OCI-LY1 (cell line): ENCODE results near the gene E4F1.
A peak's percentile ranks its signal among the peaks of the same experiment; 100 is the strongest.
"Not testable (repeated sequence)": the region's sequence is repeated elsewhere in the genome, so short reads cannot be mapped to it uniquely, and the experiment has no call there.

Experiments
- H2AFZ ChIP-seq: fragments of 200-600 bp; sonication (generic), shearing (Covaris generic); 2 replicates; pipeline ENCODE4 v1.6.0; 2014; ENCODE audit warnings: antibody characterized with exemption, mild to moderate bottlenecking, low read length
- H3F3A ChIP-seq: fragments of 200-600 bp; sonication (generic), shearing (Covaris generic); 2 replicates; pipeline ENCODE4 v1.6.0; 2014; ENCODE audit warnings: mild to moderate bottlenecking, antibody characterized with exemption, low read length, moderate library complexity; ENCODE audit not compliant: insufficient read depth
- H3K27ac ChIP-seq: fragments of 200-600 bp; sonication (generic); 2 replicates; pipeline ENCODE4 v1.5.1; 2014; ENCODE audit warnings: low read length, mixed run types, mild to moderate bottlenecking, low read depth; ENCODE audit not compliant: poor library complexity, severe bottlenecking
- H3K27me3 ChIP-seq: fragments of 200-600 bp; sonication (generic); 2 replicates; pipeline ENCODE4 v1.6.0; 2014; ENCODE audit warnings: antibody characterized with exemption, mild to moderate bottlenecking, low read length, moderate library complexity; ENCODE audit not compliant: insufficient read depth
- H3K36me3 ChIP-seq: fragments of 200-600 bp; sonication (generic); 2 replicates; pipeline ENCODE4 v1.6.1; 2014; ENCODE audit warnings: mild to moderate bottlenecking, antibody characterized with exemption, low read length, moderate library complexity, mixed read lengths; ENCODE audit not compliant: insufficient read depth
- H3K4me1 ChIP-seq: fragments of 200-600 bp; sonication (generic); 2 replicates; pipeline ENCODE4 v1.5.1; 2014; ENCODE audit warnings: mild to moderate bottlenecking, low read length, moderate library complexity; ENCODE audit not compliant: insufficient read depth, severe bottlenecking
- H3K4me2 ChIP-seq: fragments of 200-600 bp; sonication (generic), shearing (Covaris generic); 2 replicates; pipeline ENCODE4 v1.6.1; 2014; ENCODE audit warnings: low read length
- H3K4me3 ChIP-seq: fragments of 200-600 bp; sonication (generic); 2 replicates; pipeline ENCODE4 v1.5.1; 2014; ENCODE audit warnings: low read length, low read depth, mild to moderate bottlenecking, mixed read lengths; ENCODE audit not compliant: poor library complexity, severe bottlenecking
- H3K79me2 ChIP-seq: fragments of 200-600 bp; shearing (Covaris generic); 2 replicates; pipeline ENCODE4 v1.6.1; 2016; ENCODE audit warnings: mixed run types, low read length, mixed read lengths; ENCODE audit not compliant: insufficient read depth
- H3K9ac ChIP-seq: fragments of 200-600 bp; sonication (generic), shearing (Covaris generic); 2 replicates; pipeline ENCODE4 v1.6.1; 2014; ENCODE audit warnings: mild to moderate bottlenecking, low read length, mixed read lengths
- H3K9me2 ChIP-seq: fragments of 200-600 bp; sonication (generic), shearing (Covaris generic); 2 replicates; pipeline ENCODE4 v1.6.1; 2014; ENCODE audit warnings: low read depth, mild to moderate bottlenecking, low read length, mixed read lengths
- H3K9me3 ChIP-seq: fragments of 200-600 bp; shearing (Covaris generic); 2 replicates; pipeline ENCODE4 v1.6.1; 2014; ENCODE audit warnings: low read length, mixed read lengths
- H4K20me1 ChIP-seq: fragments of 200-600 bp; sonication (generic), shearing (Covaris generic); 2 replicates; pipeline ENCODE4 v1.6.0; 2016; ENCODE audit warnings: mild to moderate bottlenecking, low read length; ENCODE audit not compliant: insufficient read depth
- CTCF ChIP-seq: fragments of 200-600 bp; sonication (generic), shearing (Covaris generic); IDR thresholded peaks from 2 replicates; pipeline ENCODE4 v1.5.1; 2017; ENCODE audit warnings: mild to moderate bottlenecking, antibody characterized with exemption, low read length, moderate library complexity, mixed read lengths
- EZH2 ChIP-seq: fragments of 200-600 bp; sonication (generic), shearing (Covaris generic); IDR thresholded peaks from 2 replicates; pipeline ENCODE4 v1.8.0; 2017; ENCODE audit warnings: borderline replicate concordance, mixed run types, mild to moderate bottlenecking, antibody characterized with exemption, low read length, moderate library complexity, mixed read lengths

Gene E4F1

GRCh38 chr16:2238838-2239675 lies 15.7 kb downstream of the E4F1 start:
- Histone ChIP-seq H3K4me3 (no peak overlapping the region), H3K27ac (no peak overlapping the region), H3K27me3 (no peaks in the 10 kb centered on the region), H3K9me3 (no peaks in the 10 kb centered on the region), H3K79me2 (no peaks in the 10 kb centered on the region), H3K4me2 (no peak overlapping the region), H3F3A (0 out of 2 replicates have a peak, but pooled peaks cover 3% of the 10 kb centered on the region), H3K36me3 (peaks cover 71% of the 10 kb centered on the region), H4K20me1 (no peaks in the 10 kb centered on the region), H3K9me2 (no peaks in the 10 kb centered on the region), H3K9ac (no peak overlapping the region), H2AFZ (no peak overlapping the region), H3K4me1 (no peaks in the 10 kb centered on the region)
- TF ChIP-seq CTCF (no peak), EZH2 (no peak)

GRCh38 chr16:2240331-2240730 lies 16.9 kb downstream of the E4F1 start:
- H3K4me2 ChIP-seq, H3K9me2 ChIP-seq, H3K9me3 ChIP-seq, H4K20me1 ChIP-seq, H3K4me1 ChIP-seq, H3K4me3 ChIP-seq, H3K27ac ChIP-seq, H3K79me2 ChIP-seq, H2AFZ ChIP-seq, H3K27me3 ChIP-seq, H3F3A ChIP-seq, H3K9ac ChIP-seq: not testable (repeated sequence)
- peaks cover 70% of the 10 kb centered on the region for H3K36me3 ChIP-seq

GRCh38 chr16:2242598-2242997 lies 19.2 kb downstream of the E4F1 start:
- Histone ChIP-seq H3K9ac (no peak overlapping the region), H2AFZ (no peak overlapping the region), H3K79me2 (no peaks in the 10 kb centered on the region), H4K20me1 (no peaks in the 10 kb centered on the region), H3K9me3 (no peaks in the 10 kb centered on the region), H3K4me2 (no peak overlapping the region), H3F3A (no peaks in the 10 kb centered on the region), H3K27me3 (no peaks in the 10 kb centered on the region), H3K9me2 (no peaks in the 10 kb centered on the region), H3K36me3 (peaks cover 64% of the 10 kb centered on the region), H3K4me1 (no peaks in the 10 kb centered on the region), H3K4me3 (no peak overlapping the region), H3K27ac (no peak overlapping the region)
- no peak for TF ChIP-seq CTCF
- no peak for TF ChIP-seq EZH2

DNA sequence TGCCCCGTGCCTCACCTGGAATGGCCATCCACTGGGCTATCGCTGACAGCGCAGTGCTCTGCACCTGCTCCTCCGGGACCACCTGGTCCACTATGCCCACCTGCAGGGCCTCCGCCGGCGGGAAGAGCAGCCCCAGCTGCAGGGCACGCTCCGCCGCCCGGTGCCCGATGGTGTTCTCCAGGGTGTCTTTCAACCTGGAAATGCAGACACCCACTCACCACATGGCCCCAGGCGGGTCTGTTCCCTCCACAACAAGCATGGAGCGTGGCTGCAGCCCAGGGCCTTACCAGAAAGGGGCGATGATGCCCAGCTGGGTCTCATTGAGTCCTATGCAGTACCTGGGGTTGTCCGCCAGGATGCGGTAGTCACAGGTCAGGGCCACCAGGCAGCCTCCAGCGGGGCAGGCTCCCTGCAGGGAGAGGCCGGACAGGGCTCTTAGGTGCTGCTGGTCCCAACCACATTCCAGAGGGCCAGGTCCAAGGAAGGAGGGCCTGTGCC lies 19.7 kb downstream of the E4F1 start:
- Histone ChIP-seq H3K27ac (no peak overlapping the region), H3K9ac (no peak overlapping the region), H3K79me2 (no peaks in the 10 kb centered on the region), H2AFZ (no peak overlapping the region), H3K36me3 (peaks cover 60% of the 10 kb centered on the region), H3K27me3 (no peaks in the 10 kb centered on the region), H3K4me1 (no peaks in the 10 kb centered on the region), H4K20me1 (no peaks in the 10 kb centered on the region), H3K4me2 (no peak overlapping the region), H3F3A (no peaks in the 10 kb centered on the region), H3K9me2 (no peaks in the 10 kb centered on the region), H3K4me3 (no peak overlapping the region), H3K9me3 (no peaks in the 10 kb centered on the region)
- TF ChIP-seq CTCF = peak; percentile 24; the same call in 1 of the 2 replicates
- no peak for TF ChIP-seq EZH2
